Hindlimb muscle (tissue), 1 donor: ENCODE results near the gene MAU2. TPM values are rescaled to one million over a fixed set of nuclear protein-coding genes. Genes with fewer than 3 reads are reported as not detected.

ENCODE experiments used
- polyA plus RNA-seq: library from polyadenylated mRNA; unstranded; fragments of 120-200 nt; gene quantifications from one replicate; pipeline ENCODE4 v1.2.1, GENCODE V29; 2013; ENCODE audit not compliant: insufficient read length

Gene MAU2
- polyA plus RNA-seq, 1 donor = 60.6 TPM

Other genes with a start within 250 kb of the MAU2 start
- gene TMEM161A, start 182.4 kb upstream of the MAU2 start, polyA plus RNA-seq = 21.8 TPM
- gene MEF2B, start 150.6 kb upstream of the MAU2 start, polyA plus RNA-seq = 2.8 TPM
- 13.2 TPM for gene BORCS8, start 128.7 kb upstream of the MAU2 start, polyA plus RNA-seq
- 64.6 TPM for gene RFXANK, start 128.6 kb upstream of the MAU2 start, polyA plus RNA-seq
- gene NR2C2AP, start 117.4 kb upstream of the MAU2 start, polyA plus RNA-seq = 9.2 TPM
- gene NCAN, start 108.9 kb upstream of the MAU2 start, polyA plus RNA-seq = 0.06 TPM
- 1.7 TPM for gene TM6SF2, start 47.5 kb upstream of the MAU2 start, polyA plus RNA-seq
- 40.4 TPM for gene SUGP1, start 320 bp upstream of the MAU2 start, polyA plus RNA-seq
- gene GATAD2A, start 84.8 kb downstream of the MAU2 start, polyA plus RNA-seq = 56.4 TPM
- 1.2 TPM for gene TSSK6, start 194.7 kb downstream of the MAU2 start, polyA plus RNA-seq
- 180 TPM for gene NDUFA13, start 195.4 kb downstream of the MAU2 start, polyA plus RNA-seq
- gene YJEFN3, start 208.1 kb downstream of the MAU2 start, polyA plus RNA-seq = 7.3 TPM
- gene CILP2, start 217.4 kb downstream of the MAU2 start, polyA plus RNA-seq = 1.5 TPM